ENCODE data around the gene PPP6R3.
"Not testable (repeated sequence)": the region's sequence is repeated elsewhere in the genome, so short reads cannot be mapped to it uniquely, and the experiment has no call there.

DNA sequence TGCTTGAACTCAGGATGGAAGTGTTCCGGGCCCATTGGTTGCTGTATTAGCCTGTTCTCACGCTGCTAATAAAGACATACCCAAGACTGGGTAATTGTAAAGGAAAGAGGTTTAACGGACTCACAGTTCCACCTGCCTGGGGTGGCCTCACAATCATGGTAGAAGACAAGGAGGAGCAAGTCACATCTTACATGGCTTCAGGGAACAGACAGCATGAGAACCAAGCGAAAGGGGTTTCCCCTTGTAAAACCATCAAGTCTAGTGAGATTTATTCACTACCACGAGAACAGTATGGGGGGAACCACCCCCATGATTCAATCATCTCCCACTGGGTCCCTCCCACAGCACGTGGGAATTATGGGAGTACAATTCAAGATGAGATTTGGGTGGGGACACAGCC, 12.6 kb upstream of the PPP6R3 start:
- TF ChIP-seq, protein P1, sequence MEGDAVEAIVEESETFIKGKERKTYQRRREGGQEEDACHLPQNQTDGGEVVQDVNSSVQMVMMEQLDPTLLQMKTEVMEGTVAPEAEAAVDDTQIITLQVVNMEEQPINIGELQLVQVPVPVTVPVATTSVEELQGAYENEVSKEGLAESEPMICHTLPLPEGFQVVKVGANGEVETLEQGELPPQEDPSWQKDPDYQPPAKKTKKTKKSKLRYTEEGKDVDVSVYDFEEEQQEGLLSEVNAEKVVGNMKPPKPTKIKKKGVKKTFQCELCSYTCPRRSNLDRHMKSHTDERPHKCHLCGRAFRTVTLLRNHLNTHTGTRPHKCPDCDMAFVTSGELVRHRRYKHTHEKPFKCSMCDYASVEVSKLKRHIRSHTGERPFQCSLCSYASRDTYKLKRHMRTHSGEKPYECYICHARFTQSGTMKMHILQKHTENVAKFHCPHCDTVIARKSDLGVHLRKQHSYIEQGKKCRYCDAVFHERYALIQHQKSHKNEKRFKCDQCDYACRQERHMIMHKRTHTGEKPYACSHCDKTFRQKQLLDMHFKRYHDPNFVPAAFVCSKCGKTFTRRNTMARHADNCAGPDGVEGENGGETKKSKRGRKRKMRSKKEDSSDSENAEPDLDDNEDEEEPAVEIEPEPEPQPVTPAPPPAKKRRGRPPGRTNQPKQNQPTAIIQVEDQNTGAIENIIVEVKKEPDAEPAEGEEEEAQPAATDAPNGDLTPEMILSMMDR (IDR thresholded peaks at IDR 0.05): not testable (repeated sequence)
- TF ChIP-seq POLR2A, POLR2AphosphoS5 (IDR thresholded peaks at IDR 0.05): not testable (repeated sequence)
